Left kidney (tissue), 8 donors: ENCODE measurements around the gene SAMD13. TPM values are rescaled to one million over a fixed set of nuclear protein-coding genes. Genes with fewer than 3 reads are reported as not detected.

Experiments
- DNase-seq: peaks from one replicate; pipeline ENCODE4 v3.0.0-alpha.2; 2013
- long read RNA-seq, 8 donors: transcript quantifications; one replicate each; lab custom pipeline, GENCODE V29; 2026
- polyA plus RNA-seq: library from polyadenylated mRNA; unstranded; fragments of 120-200 nt; gene quantifications from one replicate; pipeline ENCODE4 v1.2.1, GENCODE V29; 2013; ENCODE audit not compliant: insufficient read length

Gene SAMD13, protein sequence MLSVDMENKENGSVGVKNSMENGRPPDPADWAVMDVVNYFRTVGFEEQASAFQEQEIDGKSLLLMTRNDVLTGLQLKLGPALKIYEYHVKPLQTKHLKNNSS
- polyA plus RNA-seq, result 6.6 TPM
- long read RNA-seq, donor 1, result 0 reads
- long read RNA-seq, donor 2, partial matches to known transcripts, result 0 of 2 reads
- long read RNA-seq, donor 2, other reads (novel, unspliced or antisense), result 0 of 2 reads
- long read RNA-seq, donor 3, partial matches to known transcripts, result 0 of 1 reads
- long read RNA-seq, donor 3, other reads (novel, unspliced or antisense), result 0 of 1 reads
- long read RNA-seq, donor 4, result 0 reads
- long read RNA-seq, donor 5, partial matches to known transcripts, result 0 of 3 reads
- long read RNA-seq, donor 5, other reads (novel, unspliced or antisense), result 0 of 3 reads
- long read RNA-seq, donor 6, partial matches to known transcripts, result 0 of 1 reads
- long read RNA-seq, donor 6, other reads (novel, unspliced or antisense), result 0 of 1 reads
- long read RNA-seq, donor 7, partial matches to known transcripts, result 0 of 3 reads
- long read RNA-seq, donor 7, other reads (novel, unspliced or antisense), result 0 of 3 reads
- long read RNA-seq, donor 8, partial matches to known transcripts, result 0 of 1 reads
- long read RNA-seq, donor 8, other reads (novel, unspliced or antisense), result 0 of 1 reads

DNA sequence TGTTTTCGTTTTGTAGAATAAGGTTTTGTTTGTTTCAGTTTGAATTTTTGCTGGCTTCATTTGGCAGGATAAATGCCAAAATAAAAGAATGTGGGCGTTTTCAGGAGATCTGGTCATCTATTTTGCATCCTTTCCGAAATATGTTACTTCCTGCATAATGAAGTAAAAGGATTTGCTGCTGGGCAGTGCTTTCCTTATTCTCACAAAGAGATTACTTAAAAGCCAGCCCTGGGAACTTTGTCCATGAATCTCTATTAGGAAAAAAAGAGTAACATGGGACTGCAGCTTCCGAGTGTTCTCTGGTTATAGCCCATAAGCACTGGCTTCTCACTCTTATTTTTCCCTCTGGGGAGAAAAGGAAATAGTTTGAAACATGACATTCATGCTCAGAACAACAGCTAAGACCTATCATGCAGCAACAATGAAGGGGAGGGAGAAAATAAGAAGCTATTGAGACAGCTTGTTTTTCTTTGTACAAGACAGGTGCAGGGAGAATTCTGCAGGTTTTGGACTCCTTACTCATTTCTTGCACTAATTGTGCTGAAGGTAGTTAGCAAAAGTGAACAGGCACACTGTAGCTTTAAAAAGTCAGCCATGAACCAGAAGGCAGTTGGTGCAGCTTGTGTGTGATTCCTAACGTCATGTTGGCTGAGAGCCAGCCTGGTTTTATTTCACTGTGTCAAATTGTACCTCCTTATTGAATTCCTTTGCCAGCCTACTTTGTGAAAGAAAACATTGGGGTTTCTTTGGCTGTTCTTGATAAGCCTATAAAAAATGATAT lies at the start of gene SAMD13:
Gene SAMD13, plus strand, starts transcription at position 705 of the 781 bp plus-strand sequence. CDS start 1,527 bp downstream, outside the sequence.
- DNase-seq, result peak; percentile 92

DNA sequence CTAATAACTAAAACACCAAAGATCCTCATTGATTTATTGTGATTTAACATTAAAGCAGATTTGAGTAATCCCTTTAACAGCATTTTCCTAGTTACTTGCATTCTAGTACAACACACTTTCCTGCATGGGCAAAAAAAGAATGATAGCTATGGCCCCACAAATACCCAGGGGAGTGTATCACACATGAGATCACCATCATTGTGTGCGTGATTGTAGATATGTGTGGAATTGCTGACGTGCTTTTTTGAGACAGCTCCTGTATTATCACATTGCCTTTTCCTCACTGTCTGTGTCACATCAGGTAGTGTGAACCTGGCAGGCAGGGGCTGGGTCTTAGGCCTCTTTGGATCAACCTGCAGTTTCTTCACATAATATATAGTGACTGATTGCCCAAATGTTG lies 48.5 kb upstream of the SAMD13 start:
- no peak for DNase-seq

DNA sequence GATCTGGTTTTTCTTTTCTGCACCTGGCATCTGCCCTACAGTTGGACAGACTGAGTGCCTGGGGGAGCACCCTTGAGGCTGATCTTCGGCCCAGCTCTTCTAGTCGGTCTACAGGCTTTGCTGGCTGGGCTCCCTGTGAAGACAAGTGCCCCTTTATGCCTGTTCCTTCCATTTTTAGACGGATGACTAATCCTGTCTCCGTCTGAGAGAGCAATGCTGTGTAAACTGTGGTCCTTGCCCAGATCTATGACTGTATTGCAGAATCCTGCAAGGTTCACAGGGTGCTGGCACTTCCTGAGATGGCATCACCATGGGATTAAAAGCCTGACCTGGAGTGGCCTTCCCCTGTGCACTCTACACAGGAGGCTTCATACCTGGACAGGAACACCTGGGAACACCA lies 47.6 kb upstream of the SAMD13 start:
- DNase-seq, result no peak

DNA sequence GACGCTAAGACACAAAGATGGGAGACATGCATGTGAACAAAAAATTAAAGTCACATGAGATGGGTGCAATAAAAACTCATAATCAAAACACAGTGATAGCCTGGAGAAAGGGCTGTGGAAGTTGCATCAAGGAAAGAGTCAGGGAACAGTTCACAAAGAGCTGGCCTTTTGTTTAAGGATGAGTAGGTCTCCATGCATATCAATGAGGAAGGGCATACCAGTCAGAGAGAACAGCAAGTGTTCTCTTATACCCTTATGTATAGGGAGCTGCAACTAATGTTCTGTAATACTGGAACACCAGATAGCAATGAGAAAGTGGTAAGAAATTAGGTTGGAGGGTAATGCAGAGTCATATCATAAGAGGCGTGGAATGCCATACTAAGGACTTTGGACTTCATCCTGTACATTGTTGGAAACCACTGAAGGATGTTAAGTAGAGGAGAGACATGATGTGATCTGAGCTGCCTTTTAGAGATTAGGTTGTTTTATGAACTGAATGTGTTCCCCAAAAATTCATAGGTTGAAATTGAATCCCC lies 46.7 kb upstream of the SAMD13 start:
- DNase-seq, result no peak

DNA sequence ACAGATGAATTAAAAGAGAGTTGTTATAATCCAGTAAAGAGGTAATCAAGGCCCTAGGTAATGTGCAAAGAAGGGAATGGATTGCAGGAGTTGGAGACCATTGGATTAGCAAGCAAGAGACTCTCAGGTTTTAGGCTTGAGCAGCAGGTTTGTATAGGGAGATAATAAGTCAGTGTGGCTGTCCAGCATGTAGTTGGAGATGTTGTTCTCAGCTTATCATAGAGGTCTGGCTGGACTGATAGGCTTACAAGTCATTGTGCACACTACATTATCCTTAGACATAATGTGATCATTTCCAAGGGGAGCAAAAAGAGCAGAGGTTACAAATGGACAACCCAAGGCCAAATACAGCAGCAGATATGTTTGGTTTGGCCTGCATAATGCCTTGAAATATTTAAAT lies 45.9 kb upstream of the SAMD13 start:
- DNase-seq, result no peak

DNA sequence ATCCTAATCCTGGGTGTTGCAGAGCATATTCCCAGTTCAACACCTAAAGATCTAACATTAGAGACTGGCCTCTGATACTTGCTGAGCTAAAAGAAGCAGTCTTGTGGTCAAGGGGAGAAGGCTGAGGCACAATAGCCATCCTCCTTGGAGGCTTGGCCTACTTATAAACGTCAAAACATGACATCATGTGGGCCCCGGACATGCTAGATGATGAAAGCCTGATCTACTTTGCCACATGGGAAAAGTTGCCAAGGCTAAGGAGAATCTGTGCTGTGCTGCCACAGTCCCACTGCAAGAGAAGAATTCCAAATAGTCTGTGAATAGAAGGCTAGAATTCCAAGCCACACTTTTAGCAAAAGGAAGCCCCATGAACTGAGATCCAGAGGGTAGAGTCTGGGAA lies 43.9 kb upstream of the SAMD13 start:
- DNase-seq, result no peak

DNA sequence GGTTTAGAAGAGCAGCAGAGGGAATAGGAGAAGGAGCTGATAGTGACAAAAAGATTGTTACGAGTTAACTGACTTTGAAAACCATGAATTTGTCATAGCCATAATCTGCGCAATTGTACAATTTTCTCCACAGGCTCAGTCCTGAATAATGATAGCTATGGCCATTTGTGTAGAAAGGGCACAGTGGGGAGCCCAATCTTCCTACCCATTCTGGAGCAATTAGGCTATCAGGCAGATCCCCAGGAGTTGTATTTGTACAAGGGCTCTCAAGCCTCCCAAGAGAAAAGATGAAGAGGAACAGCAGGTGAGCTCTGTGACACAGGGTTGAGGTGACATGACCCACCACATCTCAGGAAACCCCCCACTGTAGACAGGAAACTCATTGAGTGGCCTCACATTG lies 42.1 kb upstream of the SAMD13 start:
- no peak for DNase-seq

DNA sequence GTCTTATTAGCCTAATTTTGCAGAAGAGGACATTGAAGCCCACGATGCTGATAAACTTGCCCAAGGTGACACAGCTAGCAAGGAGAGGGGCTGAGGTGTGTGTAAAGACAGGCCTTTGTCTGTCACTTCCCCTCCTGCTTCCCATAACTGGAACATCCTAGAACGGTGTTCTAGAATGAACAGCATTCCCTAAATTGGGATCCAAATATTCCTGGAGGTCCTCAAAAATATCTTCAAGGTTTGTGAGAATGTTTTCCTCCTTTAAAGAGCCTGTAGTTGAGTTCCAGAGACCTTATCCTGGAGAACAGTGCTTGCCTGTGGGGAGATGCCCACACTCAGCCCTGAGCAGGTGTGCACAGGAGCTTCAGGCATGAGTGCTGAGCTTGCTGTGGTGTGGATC lies 41.5 kb upstream of the SAMD13 start:
- DNase-seq, result no peak

DNA sequence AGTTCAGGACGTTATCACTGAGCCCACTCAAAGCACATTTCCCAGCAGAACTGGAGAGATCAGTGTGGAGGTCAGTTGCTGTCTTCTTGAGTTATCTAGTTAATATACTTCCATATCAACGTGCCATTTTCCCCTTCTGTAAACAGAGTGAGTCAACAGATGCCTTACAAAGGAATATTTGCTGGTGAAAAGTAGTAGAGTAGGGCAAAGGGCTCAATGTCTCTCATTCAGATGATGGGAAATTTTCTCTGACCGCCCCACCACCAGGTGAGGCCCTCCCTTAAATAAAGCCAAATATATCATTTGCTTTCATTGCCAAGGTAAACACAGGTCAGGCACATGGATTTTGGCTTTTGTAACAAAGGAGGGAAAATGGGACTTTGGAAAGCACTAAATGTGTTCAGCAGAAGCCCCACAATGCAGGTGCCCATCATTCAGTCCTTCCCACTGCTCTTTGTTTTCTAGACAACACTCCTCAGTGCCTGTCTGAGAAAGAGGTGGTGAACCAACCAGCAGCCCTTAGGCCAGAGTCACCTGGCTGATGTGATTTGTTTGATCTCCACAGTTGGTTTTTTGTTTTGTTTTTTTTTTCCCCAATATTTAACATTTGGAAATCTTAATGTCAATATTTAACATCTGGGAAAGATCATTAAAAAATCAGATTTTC lies 40.5 kb upstream of the SAMD13 start:
- DNase-seq, result no peak

DNA sequence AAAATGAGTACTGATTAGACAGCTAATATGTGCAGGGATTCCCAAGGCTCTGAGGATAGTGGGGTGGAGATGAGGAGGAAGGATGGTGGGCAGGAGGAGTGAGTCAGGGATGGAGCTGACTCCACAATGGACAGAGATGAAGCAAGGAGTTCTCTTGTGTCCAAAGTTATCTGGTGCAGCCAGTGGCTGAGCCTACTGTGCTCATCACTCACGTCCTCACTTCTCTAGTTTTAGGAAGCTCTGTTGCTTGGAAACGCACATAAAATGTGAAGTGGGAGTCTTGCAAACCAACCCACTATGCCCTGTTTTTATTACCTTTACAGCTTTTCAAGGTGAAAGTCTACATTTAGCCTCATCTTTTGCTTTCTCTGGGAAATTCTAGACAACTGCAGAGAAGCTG lies 36.5 kb upstream of the SAMD13 start:
- no peak for DNase-seq

DNA sequence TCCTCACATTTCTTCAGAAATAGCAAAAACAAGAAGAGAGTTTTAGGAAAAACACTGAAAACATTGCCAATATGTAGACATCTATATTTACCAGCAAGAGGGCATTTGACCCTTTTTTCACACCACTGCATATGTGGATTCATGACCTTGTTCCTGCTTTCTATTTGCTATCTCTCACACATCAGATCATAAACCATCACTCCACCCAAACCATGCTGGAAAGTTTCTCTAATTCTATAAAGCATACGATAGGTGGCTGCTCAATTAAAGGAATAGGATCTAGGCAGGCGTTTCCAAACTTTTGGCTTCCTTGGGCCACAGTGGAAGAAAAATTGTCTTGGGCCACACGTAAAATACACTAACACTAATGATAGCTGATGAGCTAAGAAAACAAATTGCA lies 35.6 kb upstream of the SAMD13 start:
- no peak for DNase-seq

DNA sequence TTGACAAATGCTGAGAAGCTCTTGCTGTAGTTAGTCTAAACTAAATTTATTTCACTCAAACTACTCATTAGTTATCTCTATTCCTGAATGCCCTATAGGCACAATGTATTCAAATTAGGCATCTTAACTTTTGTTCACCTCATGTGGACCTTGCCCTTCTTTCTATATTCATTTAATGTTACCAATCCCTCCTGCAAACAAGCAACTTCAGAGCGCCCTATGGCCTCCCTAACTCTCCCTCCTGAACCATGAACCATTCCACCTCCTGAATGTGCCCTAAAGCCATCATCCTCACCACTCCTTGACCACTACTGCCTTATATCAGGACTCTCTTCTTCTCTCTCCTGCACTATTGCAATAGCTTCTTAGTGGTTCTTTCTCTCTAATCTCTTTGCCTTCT lies 34.8 kb upstream of the SAMD13 start:
- DNase-seq, result no peak

DNA sequence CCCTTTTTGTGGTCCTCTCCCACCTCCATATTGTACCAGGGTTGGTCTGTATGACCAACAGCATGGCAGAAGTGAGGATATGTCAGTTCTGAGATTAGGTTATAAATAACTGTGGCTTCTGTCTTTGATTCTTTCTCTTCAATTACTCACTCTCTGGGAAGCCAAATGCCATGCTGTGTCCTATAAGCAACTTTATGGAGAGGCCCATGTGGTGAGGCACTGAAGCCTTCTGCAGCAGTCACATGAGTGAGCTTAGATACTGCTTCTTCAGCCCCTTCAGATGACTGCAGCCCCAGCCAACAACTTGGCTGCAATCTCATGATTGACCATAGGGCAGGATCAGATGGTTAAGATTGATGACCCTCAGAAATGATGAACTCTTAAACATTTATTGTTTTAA lies 34.0 kb upstream of the SAMD13 start:
- DNase-seq, result no peak

DNA sequence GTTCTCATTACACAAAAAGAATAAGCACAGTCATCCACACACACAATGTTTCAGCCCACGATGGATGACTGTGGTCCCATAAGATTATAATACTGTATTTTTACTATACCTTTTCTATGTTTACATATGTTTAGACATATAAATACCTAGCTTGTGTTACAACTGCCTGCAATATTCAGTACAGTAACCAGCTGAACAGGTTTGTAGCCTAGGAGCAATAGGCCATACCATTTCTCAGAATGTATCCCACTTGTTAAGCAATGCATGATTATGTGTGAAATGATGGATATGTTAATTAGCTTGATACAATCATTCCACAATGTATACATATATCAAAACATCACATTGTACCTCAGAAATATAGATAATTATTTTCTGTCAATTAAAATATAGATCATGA lies 33.2 kb upstream of the SAMD13 start:
- no peak for DNase-seq

DNA sequence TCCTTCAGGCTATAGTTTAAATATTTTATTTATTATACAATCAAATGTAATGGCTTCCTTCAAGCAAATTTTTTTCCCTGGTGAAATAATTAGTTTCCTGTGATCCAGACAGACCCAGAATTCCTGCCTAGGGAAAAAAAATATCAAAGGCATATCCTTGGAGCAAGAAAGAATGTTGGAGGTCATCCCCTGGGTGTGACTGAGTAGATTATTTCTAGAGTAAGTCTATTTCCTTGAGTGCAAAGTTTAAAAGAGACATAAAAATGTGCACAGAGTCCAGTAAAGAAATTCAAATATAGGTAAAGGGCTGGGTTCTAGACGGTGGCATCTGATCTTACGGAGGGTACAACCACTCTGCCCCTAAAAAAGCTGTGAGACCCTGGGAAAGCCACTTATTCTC lies 32.2 kb upstream of the SAMD13 start:
- no peak for DNase-seq

DNA sequence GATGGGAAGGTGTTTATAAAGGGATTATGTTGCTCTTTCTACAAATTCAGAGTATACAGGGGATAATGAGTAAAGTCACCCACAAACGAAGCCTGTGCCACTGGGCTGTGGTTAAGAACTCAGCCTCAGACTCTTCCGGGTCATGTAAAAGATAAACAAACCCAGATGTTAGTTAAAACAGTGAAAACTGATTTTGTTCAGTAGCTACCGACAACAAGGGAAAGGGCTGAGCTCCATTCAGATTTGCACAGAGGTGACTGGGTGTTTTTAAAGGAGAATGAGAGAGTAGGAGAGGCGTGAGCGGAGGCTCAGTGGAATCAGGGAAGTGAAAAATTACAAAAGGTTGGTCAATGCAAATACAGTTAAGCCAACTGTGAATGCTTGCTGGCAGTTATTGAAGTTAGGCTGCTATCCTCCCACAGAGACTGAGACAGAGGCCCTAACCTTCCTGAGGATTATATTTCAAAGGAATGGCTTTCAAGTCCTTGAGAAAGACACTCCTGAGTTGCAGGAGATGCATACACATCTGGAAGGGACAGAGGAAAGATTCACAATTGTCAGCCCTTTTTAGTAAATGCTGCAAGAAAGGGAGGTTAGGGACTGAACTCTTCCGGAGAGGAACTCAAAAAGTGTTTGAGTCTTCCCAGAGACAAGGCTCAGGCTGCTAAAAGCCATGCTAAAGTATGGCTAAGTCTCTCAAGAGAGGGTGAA lies 29.9 kb upstream of the SAMD13 start:
- DNase-seq, result peak; percentile 60

DNA sequence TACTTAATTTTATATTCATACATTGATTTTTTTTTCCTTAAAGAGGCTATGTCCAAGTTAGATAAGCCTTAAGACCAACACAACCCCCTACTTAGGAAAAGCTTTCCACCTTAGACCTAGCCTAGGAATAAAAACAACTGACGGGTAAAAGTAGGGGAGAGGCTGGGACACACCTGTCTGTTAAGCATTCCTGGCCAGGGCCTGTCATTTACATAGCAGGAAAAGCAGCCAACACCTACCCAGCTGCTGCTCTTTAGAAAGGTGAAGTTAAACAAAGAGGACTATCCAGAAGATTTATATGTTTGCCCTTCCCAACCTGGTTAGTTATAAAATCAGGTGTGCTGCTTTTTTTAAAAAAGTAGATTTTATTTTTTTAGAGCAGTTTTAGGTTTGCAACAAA lies 29.1 kb upstream of the SAMD13 start:
- DNase-seq, result no peak

DNA sequence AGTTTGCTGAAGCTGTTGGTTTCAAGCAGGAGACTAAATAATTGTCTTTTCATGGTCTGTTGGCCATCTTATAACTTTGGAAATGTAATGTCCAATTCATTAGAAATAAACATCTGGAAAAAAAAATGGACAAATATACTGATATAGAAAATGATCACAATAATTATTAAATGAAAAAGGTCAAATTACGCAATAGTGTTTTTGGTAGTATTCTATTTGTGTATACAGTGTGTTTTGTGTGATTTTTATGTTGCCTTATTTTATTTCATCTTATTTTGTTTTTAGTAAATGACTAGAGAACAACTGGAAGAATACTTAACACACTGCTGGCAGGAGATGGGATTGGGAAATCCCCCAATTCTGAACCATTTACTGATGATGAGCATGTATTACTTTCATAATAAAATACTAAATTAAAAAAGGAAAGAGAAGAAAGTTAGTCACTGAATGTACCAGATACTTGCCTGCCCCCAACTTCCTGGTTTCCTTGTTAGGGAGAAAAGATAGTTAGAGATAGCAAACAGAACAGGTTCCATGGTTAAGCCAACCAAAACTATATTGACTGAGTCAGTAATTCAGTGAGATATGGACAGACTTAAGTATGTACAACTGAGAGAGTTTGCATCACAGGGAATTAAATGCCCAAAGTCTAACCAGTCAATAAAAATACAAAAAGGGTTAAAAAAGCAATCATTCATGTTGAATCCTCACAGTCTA lies 24.0 kb upstream of the SAMD13 start:
- no peak for DNase-seq

DNA sequence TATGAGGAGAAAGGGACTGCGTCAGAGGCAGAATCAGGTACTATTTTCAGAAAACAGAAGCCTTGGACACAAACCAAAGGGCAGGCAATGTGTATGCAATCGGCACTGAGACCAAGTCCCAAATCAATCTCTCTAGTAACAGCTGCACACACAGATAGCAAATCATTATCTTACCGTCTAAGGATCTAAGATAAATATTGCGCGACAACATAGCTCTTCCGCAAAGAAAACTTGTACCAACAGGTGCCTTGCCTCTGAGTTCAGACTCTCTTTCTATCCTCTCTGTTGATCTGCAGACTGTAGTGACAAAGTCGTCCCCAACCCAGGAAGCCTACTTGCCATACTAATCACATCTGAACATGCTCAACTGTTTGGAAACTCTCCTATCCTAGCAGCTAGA lies 22.6 kb upstream of the SAMD13 start:
- no peak for DNase-seq

DNA sequence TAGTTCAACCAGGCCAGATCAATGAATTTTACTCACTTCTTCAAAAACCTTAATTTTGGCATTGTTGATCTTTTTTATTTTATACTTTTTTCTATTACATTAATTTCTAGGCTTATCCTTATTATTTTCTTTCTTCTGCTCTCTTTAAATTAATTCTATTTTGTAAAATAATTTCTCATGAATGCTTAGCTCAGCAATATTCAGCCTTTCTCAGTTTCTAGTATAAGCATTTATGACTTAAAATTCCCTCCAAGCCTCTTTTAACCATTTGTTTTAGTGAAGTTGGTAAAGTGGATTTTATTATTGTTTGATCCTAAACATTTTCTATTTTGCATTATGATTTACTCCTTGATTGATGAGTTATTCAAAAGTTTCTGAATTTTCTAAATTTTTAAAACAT lies 20.6 kb upstream of the SAMD13 start:
- DNase-seq, result no peak
